GM12865 (cell line): Measurements from ENCODE around the gene ATXN1.

Experiments
- DNase-seq: peaks from one replicate; pipeline ENCODE4 v3.0.0; 2010; ENCODE audit warnings: low read depth
- H3K4me3 ChIP-seq: 2 replicates; pipeline ENCODE4 v1.5.1; 2011; ENCODE audit warnings: mild to moderate bottlenecking, low read depth, low read length, control low read depth
- CTCF ChIP-seq: IDR thresholded peaks from 2 replicates; pipeline ENCODE4 v1.5.1; 2011; ENCODE audit warnings: low read length, control low read depth, low read depth, inconsistent platforms; ENCODE audit not compliant: insufficient read depth; ENCODE audit errors: missing control alignments

Gene ATXN1

GRCh38 chr6:16473184-16473907, 287.9 kb downstream of the ATXN1 start:
- peak; percentile 94 for DNase-seq
- peak overlapping the region; percentile 55 for H3K4me3 ChIP-seq
- TF ChIP-seq CTCF = no peak

GRCh38 chr6:16472349-16473069, 288.8 kb downstream of the ATXN1 start:
- TF ChIP-seq CTCF = no peak
- peak; percentile 46 for DNase-seq

GRCh38 chr6:16471910-16472297, 289.4 kb downstream of the ATXN1 start:
- peak; percentile 59 for DNase-seq
- no peak for TF ChIP-seq CTCF
- H3K4me3 ChIP-seq = peak overlapping the region; percentile 6; the same call in 1 of the 2 replicates

More at GRCh38 chr6:16472349-16473069, 288.8 kb downstream of the ATXN1 start:
- H3K4me3 ChIP-seq = peak overlapping the region; percentile 30

GRCh38 chr6:16471222-16471909, 289.9 kb downstream of the ATXN1 start:
- peak; percentile 91 for DNase-seq
- H3K4me3 ChIP-seq = peak overlapping the region; percentile 10
- no peak for TF ChIP-seq CTCF

- DNase-seq = no peak
- TF ChIP-seq CTCF = no peak
- H3K4me3 ChIP-seq = peak overlapping the region; percentile 10; the same call in 1 of the 2 replicates
These were observed 290.6 kb downstream of the ATXN1 start for GRCh38 chr6:16470502-16471221.

- no peak for TF ChIP-seq CTCF
- no peak overlapping the region for H3K4me3 ChIP-seq
- DNase-seq = no peak
These were observed 292.2 kb downstream of the ATXN1 start for GRCh38 chr6:16468991-16469615.
